HUES64 (cell line): ENCODE results near the gene ZFP64.
A peak's percentile ranks its signal among the peaks of the same experiment; 100 is the strongest.
"Not testable (repeated sequence)": the region's sequence is repeated elsewhere in the genome, so short reads cannot be mapped to it uniquely, and the experiment has no call there.

Source experiments
- H3K27ac ChIP-seq: 2 replicates; pipeline ENCODE4 v1.7.0; 2013; ENCODE audit warnings: low read depth, low read length, inconsistent platforms
- H3K27me3 ChIP-seq: 2 replicates; pipeline ENCODE4 v1.6.1; 2013; ENCODE audit warnings: mild to moderate bottlenecking, low read length; ENCODE audit not compliant: insufficient read depth
- H3K36me3 ChIP-seq: 2 replicates; pipeline ENCODE4 v1.6.1; 2013; ENCODE audit warnings: mild to moderate bottlenecking, low read length; ENCODE audit not compliant: insufficient read depth
- H3K4me1 ChIP-seq: 2 replicates; pipeline ENCODE4 v1.6.1; 2013; ENCODE audit warnings: mild to moderate bottlenecking, low read length, moderate library complexity; ENCODE audit not compliant: insufficient read depth
- H3K4me3 ChIP-seq: 2 replicates; pipeline ENCODE4 v1.5.1; 2013; ENCODE audit warnings: mild to moderate bottlenecking, low read length, moderate library complexity
- H3K9ac ChIP-seq: 2 replicates; pipeline ENCODE4 v1.6.1; 2013; ENCODE audit warnings: mild to moderate bottlenecking, low read depth, low read length
- H3K9me3 ChIP-seq: 2 replicates; pipeline ENCODE4 v1.6.1; 2013; ENCODE audit warnings: low read depth, low read length; ENCODE audit not compliant: insufficient read depth
- WGBS: fragments of 150-250, 120-280 bp; methylation state at CpG from one replicate; pipeline ENCODE4 v1.1.7; 2013; ENCODE audit warnings: missing lambda C conversion rate; 5-methylcytosine and 5-hydroxymethylcytosine counted together

Gene ZFP64

GRCh38 chr20:52201395-52201794 is 9.8 kb upstream of the ZFP64 start:
- no peak overlapping the region for H3K27ac ChIP-seq

GRCh38 chr20:52200870-52201269 is 9.3 kb upstream of the ZFP64 start:
- Histone ChIP-seq H3K4me3 (no peak overlapping the region), H3K27ac (no peak overlapping the region), H3K27me3 (no peaks in the 10 kb centered on the region), H3K9me3 (no peaks in the 10 kb centered on the region), H3K9ac (no peak overlapping the region), H3K36me3 (no peaks in the 10 kb centered on the region), H3K4me1 (no peaks in the 10 kb centered on the region)
- whole genome bisulfite sequencing, result 83% methylated on average over 2 of the region's 2 CpGs

More at GRCh38 chr20:52201395-52201794, 9.8 kb upstream of the ZFP64 start:
- no peaks in the 10 kb centered on the region for H3K9me3 ChIP-seq
- WGBS, result 100% methylated on average over 1 of the region's 2 CpGs
- H3K4me3 ChIP-seq, result no peak overlapping the region
- H3K27me3 ChIP-seq, result no peaks in the 10 kb centered on the region
- H3K9ac ChIP-seq, result no peak overlapping the region
- H3K36me3 ChIP-seq, result no peaks in the 10 kb centered on the region
- H3K4me1 ChIP-seq, result no peaks in the 10 kb centered on the region

- Histone ChIP-seq H3K27me3 (no peaks in the 10 kb centered on the region), H3K4me1 (no peaks in the 10 kb centered on the region), H3K9me3 (no peaks in the 10 kb centered on the region), H3K4me3 (no peak overlapping the region), H3K9ac (no peak overlapping the region), H3K36me3 (no peaks in the 10 kb centered on the region), H3K27ac (no peak overlapping the region)
- WGBS, result 96% methylated on average over 3 of the region's 3 CpGs
Measured at GRCh38 chr20:52196845-52197244, 5.3 kb upstream of the ZFP64 start.

- Histone ChIP-seq H3K4me1 (peaks cover 7% of the 10 kb centered on the region), H3K4me3 (no peak overlapping the region), H3K27ac (no peak overlapping the region), H3K36me3 (no peaks in the 10 kb centered on the region), H3K9me3 (no peaks in the 10 kb centered on the region), H3K9ac (no peak overlapping the region), H3K27me3 (no peaks in the 10 kb centered on the region)
- 95% methylated on average over 7 of the region's 9 CpGs for WGBS
Measured at GRCh38 chr20:52193886-52194545, 2.4 kb upstream of the ZFP64 start.

- Histone ChIP-seq H3K9ac (no peak overlapping the region), H3K4me1 (peaks cover 7% of the 10 kb centered on the region), H3K4me3 (0 out of 2 replicates have a peak overlapping the region, but pooled peaks have one; percentile 70), H3K27ac (no peak overlapping the region), H3K9me3 (no peaks in the 10 kb centered on the region), H3K27me3 (no peaks in the 10 kb centered on the region), H3K36me3 (no peaks in the 10 kb centered on the region)
- WGBS, result no CpG with 5 or more reads among the region's 1 CpG
Measured at GRCh38 chr20:52193133-52193532, 1.6 kb upstream of the ZFP64 start.

GRCh38 chr20:52192719-52193007 is 1.1 kb upstream of the ZFP64 start:
- 70% methylated on average over 2 of the region's 2 CpGs for WGBS
- H3K27me3 ChIP-seq, H3K9me3 ChIP-seq, H3K4me1 ChIP-seq, H3K36me3 ChIP-seq, H3K27ac ChIP-seq: not testable (repeated sequence)
- peak overlapping the region; percentile 94; the same call in 1 of the 2 replicates for H3K9ac ChIP-seq
- H3K4me3 ChIP-seq, result peak overlapping the region; percentile 70

GRCh38 chr20:52191916-52192718 is 538 bp upstream of the ZFP64 start:
- Histone ChIP-seq H3K9me3 (no peaks in the 10 kb centered on the region), H3K27ac (peak overlapping the region; percentile 90), H3K36me3 (no peaks in the 10 kb centered on the region), H3K27me3 (no peaks in the 10 kb centered on the region), H3K4me3 (peak overlapping the region; percentile 70), H3K4me1 (peaks cover 7% of the 10 kb centered on the region), H3K9ac (peak overlapping the region; percentile 94)
- under 1% methylated on average over 61 of the region's 61 CpGs for WGBS

GRCh38 chr20:52190437-52191131 is 995 bp downstream of the ZFP64 start:
- 10% methylated on average over 15 of the region's 15 CpGs for WGBS
- Histone ChIP-seq H3K4me3 (peak overlapping the region; percentile 70), H3K27me3 (no peaks in the 10 kb centered on the region), H3K27ac (peak overlapping the region; percentile 90), H3K9me3 (no peaks in the 10 kb centered on the region), H3K36me3 (peaks cover 15% of the 10 kb centered on the region), H3K4me1 (peaks cover 7% of the 10 kb centered on the region), H3K9ac (peak overlapping the region; percentile 94)

- 95% methylated on average over 9 of the region's 9 CpGs for WGBS
- Histone ChIP-seq H3K36me3 (peaks cover 54% of the 10 kb centered on the region), H3K27ac (no peak overlapping the region)
Measured at GRCh38 chr20:52181766-52182165, 9.8 kb downstream of the ZFP64 start.

GRCh38 chr20:52180180-52180840 is 11.3 kb downstream of the ZFP64 start:
- H3K4me1 ChIP-seq, result no peaks in the 10 kb centered on the region
- no peaks in the 10 kb centered on the region for H3K27me3 ChIP-seq
- H3K36me3 ChIP-seq, result peaks cover 41% of the 10 kb centered on the region
- H3K9me3 ChIP-seq, result no peaks in the 10 kb centered on the region
- no peak overlapping the region for H3K9ac ChIP-seq
- no peak overlapping the region for H3K27ac ChIP-seq
- WGBS, result 90% methylated on average over 5 of the region's 5 CpGs
- no peak overlapping the region for H3K4me3 ChIP-seq

More at GRCh38 chr20:52181766-52182165, 9.8 kb downstream of the ZFP64 start:
- Histone ChIP-seq H3K27me3 (no peaks in the 10 kb centered on the region), H3K9me3 (no peaks in the 10 kb centered on the region), H3K4me1 (no peaks in the 10 kb centered on the region), H3K4me3 (no peak overlapping the region), H3K9ac (no peak overlapping the region)
